Measurements from ENCODE around the gene MEF2C. TPM values are rescaled to one million over a fixed set of nuclear protein-coding genes. Genes with fewer than 3 reads are reported as not detected.

Gene MEF2C
- polyA plus RNA-seq, 1 donor: 14.4 TPM

DNA sequence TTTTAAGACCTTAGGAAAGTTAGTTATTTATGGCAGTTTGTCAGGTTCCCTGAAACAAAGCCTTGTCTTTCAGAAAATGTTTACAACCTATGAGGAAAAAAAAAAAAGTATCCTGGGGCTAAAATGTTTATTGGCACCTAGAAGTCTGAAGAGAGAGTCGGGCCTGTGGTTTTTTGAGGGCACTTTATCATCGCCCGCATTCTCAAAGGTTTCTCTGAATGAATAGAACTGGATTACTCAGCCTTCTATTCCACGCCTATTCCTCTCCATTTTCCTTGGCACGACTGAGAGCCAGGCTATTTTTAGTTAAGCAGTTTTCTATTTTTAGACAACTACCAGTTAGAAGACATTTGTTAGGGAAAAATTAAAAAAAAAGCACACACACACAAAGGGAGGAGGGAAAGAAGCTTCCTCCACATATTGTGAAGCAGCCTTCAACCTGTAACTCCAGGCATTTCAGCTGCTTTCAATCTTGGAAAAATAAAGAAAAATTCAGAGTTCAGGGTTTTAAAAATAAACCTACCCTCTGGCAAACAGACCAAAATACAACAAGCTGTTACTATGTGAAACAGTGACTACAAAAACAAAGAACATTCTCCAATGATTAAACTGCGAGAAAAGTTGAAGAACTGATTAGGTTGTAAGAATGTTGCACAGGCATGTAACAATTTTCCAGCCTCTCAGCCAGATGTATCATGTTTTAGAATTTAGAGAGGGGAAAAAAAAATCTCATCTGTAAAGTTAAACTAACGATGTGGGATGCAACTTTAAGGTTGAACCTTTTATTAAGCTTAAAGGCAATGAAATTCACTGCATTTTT, 97.0 kb downstream of the MEF2C start:
- no peak overlapping the region for H3K4me3 ChIP-seq (ENCODE audit: low read length)
- H3K4me1 ChIP-seq (ENCODE audit: control insufficient read depth, insufficient read depth, low read length): peaks cover 8% of the 10 kb centered on the region
- H3K27ac ChIP-seq (ENCODE audit: low read length): peak overlapping the region; percentile 54
- H3K36me3 ChIP-seq (ENCODE audit: control insufficient read depth, insufficient read depth, low read length): no peaks in the 10 kb centered on the region
- H3K27me3 ChIP-seq (ENCODE audit: control insufficient read depth, insufficient read depth, low read length): no peaks in the 10 kb centered on the region
- DNase-seq: peak; percentile 38 to 45
- 80% methylated on average over 1 of the region's 7 CpGs for WGBS (ENCODE audit: insufficient coverage, low lambda C conversion rate)
- no peaks in the 10 kb centered on the region for H3K9me3 ChIP-seq (ENCODE audit: control insufficient read depth, low read depth, low read length)

GRCh38 chr5:88782571-88782970, 100.4 kb downstream of the MEF2C start:
- 100% methylated on average over 3 of the region's 4 CpGs for WGBS (ENCODE audit: insufficient coverage, low lambda C conversion rate)
- Histone ChIP-seq H3K4me3 (ENCODE audit: low read length) (no peak overlapping the region), H3K9me3 (ENCODE audit: control insufficient read depth, low read depth, low read length) (no peaks in the 10 kb centered on the region), H3K4me1 (ENCODE audit: control insufficient read depth, insufficient read depth, low read length) (peaks cover 8% of the 10 kb centered on the region), H3K27ac (ENCODE audit: low read length) (no peak overlapping the region), H3K36me3 (ENCODE audit: control insufficient read depth, insufficient read depth, low read length) (no peaks in the 10 kb centered on the region), H3K27me3 (ENCODE audit: control insufficient read depth, insufficient read depth, low read length) (no peaks in the 10 kb centered on the region)
- no peak for DNase-seq

- Histone ChIP-seq H3K9me3 (ENCODE audit: control insufficient read depth, low read depth, low read length) (no peaks in the 10 kb centered on the region), H3K4me1 (ENCODE audit: control insufficient read depth, insufficient read depth, low read length) (peaks cover 4% of the 10 kb centered on the region), H3K4me3 (ENCODE audit: low read length) (no peak overlapping the region), H3K36me3 (ENCODE audit: control insufficient read depth, insufficient read depth, low read length) (no peaks in the 10 kb centered on the region), H3K27me3 (ENCODE audit: control insufficient read depth, insufficient read depth, low read length) (no peaks in the 10 kb centered on the region), H3K27ac (ENCODE audit: low read length) (no peak overlapping the region)
- no peak for DNase-seq
- WGBS (ENCODE audit: insufficient coverage, low lambda C conversion rate): 83% methylated on average over 1 of the region's 1 CpG
These were observed 102.2 kb downstream of the MEF2C start for GRCh38 chr5:88780736-88781135.

GRCh38 chr5:88778736-88779135, 104.2 kb downstream of the MEF2C start:
- Histone ChIP-seq H3K9me3 (ENCODE audit: control insufficient read depth, low read depth, low read length) (no peaks in the 10 kb centered on the region), H3K27me3 (ENCODE audit: control insufficient read depth, insufficient read depth, low read length) (no peaks in the 10 kb centered on the region), H3K4me1 (ENCODE audit: control insufficient read depth, insufficient read depth, low read length) (no peaks in the 10 kb centered on the region), H3K36me3 (ENCODE audit: control insufficient read depth, insufficient read depth, low read length) (no peaks in the 10 kb centered on the region), H3K4me3 (ENCODE audit: low read length) (no peak overlapping the region), H3K27ac (ENCODE audit: low read length) (no peak overlapping the region)
- 100% methylated on average over 1 of the region's 5 CpGs for WGBS (ENCODE audit: insufficient coverage, low lambda C conversion rate)
- DNase-seq: no peak

GRCh38 chr5:88776692-88777091, 106.3 kb downstream of the MEF2C start:
- no peaks in the 10 kb centered on the region for H3K4me1 ChIP-seq (ENCODE audit: control insufficient read depth, insufficient read depth, low read length)
- H3K27ac ChIP-seq (ENCODE audit: low read length): no peak overlapping the region
- H3K4me3 ChIP-seq (ENCODE audit: low read length): no peak overlapping the region
- no peaks in the 10 kb centered on the region for H3K27me3 ChIP-seq (ENCODE audit: control insufficient read depth, insufficient read depth, low read length)
- DNase-seq: peak; percentile 38 to 47
- WGBS (ENCODE audit: insufficient coverage, low lambda C conversion rate): 22% methylated on average over 1 of the region's 4 CpGs
- no peaks in the 10 kb centered on the region for H3K36me3 ChIP-seq (ENCODE audit: control insufficient read depth, insufficient read depth, low read length)
- no peaks in the 10 kb centered on the region for H3K9me3 ChIP-seq (ENCODE audit: control insufficient read depth, low read depth, low read length)

DNA sequence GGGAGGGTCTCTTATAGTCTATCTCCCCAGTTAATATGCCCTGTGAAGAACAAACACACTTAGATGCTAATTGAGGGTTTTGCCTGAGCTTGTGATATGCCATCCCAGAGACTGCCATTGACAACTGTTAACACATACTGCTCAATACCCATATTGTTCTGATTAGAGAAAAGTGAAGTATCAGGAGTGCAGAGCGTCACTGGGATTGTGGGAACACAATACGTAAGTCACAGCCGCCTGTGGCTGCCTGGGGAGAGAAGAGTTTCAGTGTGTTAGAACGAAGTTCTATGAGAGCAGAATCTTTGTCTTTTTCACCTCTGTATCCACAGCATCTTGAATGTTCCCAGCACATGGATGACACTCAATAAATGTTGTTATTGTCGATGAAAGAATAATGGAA, 110.2 kb downstream of the MEF2C start:
- WGBS (ENCODE audit: insufficient coverage, low lambda C conversion rate): no CpG with 5 or more reads among the region's 5 CpGs
- Histone ChIP-seq H3K36me3 (ENCODE audit: control insufficient read depth, insufficient read depth, low read length) (no peaks in the 10 kb centered on the region), H3K4me3 (ENCODE audit: low read length) (no peak overlapping the region), H3K9me3 (ENCODE audit: control insufficient read depth, low read depth, low read length) (no peaks in the 10 kb centered on the region), H3K4me1 (ENCODE audit: control insufficient read depth, insufficient read depth, low read length) (no peaks in the 10 kb centered on the region), H3K27me3 (ENCODE audit: control insufficient read depth, insufficient read depth, low read length) (no peaks in the 10 kb centered on the region), H3K27ac (ENCODE audit: low read length) (no peak overlapping the region)
- no peak for DNase-seq

- Histone ChIP-seq H3K4me3 (ENCODE audit: low read length) (no peak overlapping the region), H3K27ac (ENCODE audit: low read length) (no peak overlapping the region), H3K4me1 (ENCODE audit: control insufficient read depth, insufficient read depth, low read length) (no peaks in the 10 kb centered on the region), H3K36me3 (ENCODE audit: control insufficient read depth, insufficient read depth, low read length) (no peaks in the 10 kb centered on the region), H3K9me3 (ENCODE audit: control insufficient read depth, low read depth, low read length) (no peaks in the 10 kb centered on the region), H3K27me3 (ENCODE audit: control insufficient read depth, insufficient read depth, low read length) (no peaks in the 10 kb centered on the region)
- WGBS (ENCODE audit: insufficient coverage, low lambda C conversion rate): no CpG with 5 or more reads among the region's 3 CpGs
- DNase-seq: no peak
These were observed 110.9 kb downstream of the MEF2C start for GRCh38 chr5:88772047-88772446.

DNA sequence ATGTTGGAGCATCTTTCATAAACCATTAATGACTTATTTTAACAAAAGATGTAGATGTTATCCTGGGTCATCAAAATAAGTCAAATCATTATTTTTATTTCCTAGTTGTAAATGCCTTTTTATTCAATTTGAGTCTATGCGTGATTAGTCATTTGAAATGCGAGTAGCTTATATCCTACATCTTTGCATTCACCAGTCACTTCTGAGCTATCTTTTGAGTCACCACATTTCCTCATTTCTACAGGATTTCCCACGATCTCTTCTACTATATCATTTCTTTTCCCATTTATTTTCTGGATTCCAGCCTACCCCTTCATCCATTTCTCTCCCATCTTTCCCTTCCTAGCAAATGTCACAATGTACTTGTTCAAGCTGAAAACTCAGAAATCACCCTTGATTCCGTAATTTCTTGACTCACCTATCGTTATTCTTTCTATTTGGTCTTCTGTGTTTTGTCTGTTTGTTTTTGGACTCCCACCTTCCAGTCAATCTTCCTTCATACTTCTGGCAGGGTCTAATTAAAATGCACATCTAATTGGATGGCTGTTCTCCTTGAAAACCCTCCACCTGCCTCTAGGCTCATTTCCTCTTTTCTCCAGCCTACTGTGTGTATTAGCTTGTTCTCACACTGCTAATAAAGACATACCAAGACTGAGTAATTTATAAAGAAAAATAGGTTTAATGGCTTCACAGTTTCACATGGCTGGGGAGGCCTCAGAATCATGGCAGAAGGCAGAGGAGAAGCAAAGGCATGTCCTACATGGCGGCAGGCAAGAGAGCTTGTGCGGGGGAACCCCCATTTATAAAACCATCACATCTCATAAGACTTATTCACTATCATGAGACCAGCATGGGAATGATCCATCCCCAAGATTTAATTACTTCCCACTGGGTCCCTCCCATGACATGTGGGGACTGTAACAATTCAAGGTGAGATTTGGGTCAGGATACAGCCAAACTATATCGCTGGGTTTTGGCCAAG, 112.4 kb downstream of the MEF2C start:
- WGBS (ENCODE audit: insufficient coverage, low lambda C conversion rate): 97% methylated on average over 6 of the region's 8 CpGs
- Histone ChIP-seq H3K36me3 (ENCODE audit: control insufficient read depth, insufficient read depth, low read length) (no peaks in the 10 kb centered on the region), H3K4me3 (ENCODE audit: low read length) (no peak overlapping the region), H3K27me3 (ENCODE audit: control insufficient read depth, insufficient read depth, low read length) (no peaks in the 10 kb centered on the region), H3K27ac (ENCODE audit: low read length) (no peak overlapping the region), H3K4me1 (ENCODE audit: control insufficient read depth, insufficient read depth, low read length) (no peaks in the 10 kb centered on the region), H3K9me3 (ENCODE audit: control insufficient read depth, low read depth, low read length) (no peaks in the 10 kb centered on the region)
- DNase-seq: no peak

- WGBS (ENCODE audit: insufficient coverage, low lambda C conversion rate): no CpG with 5 or more reads among the region's 3 CpGs
- H3K4me1 ChIP-seq (ENCODE audit: control insufficient read depth, insufficient read depth, low read length): no peaks in the 10 kb centered on the region
- DNase-seq: no peak
These were observed 113.8 kb downstream of the MEF2C start for GRCh38 chr5:88769165-88769564.

GRCh38 chr5:88768411-88768810, 114.6 kb downstream of the MEF2C start:
- no peaks in the 10 kb centered on the region for H3K4me1 ChIP-seq (ENCODE audit: control insufficient read depth, insufficient read depth, low read length)
- H3K36me3 ChIP-seq (ENCODE audit: control insufficient read depth, insufficient read depth, low read length): no peaks in the 10 kb centered on the region
- no peak for DNase-seq
- H3K27ac ChIP-seq (ENCODE audit: low read length): no peak overlapping the region
- H3K4me3 ChIP-seq (ENCODE audit: low read length): no peak overlapping the region
- no peaks in the 10 kb centered on the region for H3K9me3 ChIP-seq (ENCODE audit: control insufficient read depth, low read depth, low read length)
- WGBS (ENCODE audit: insufficient coverage, low lambda C conversion rate): no CpG with 5 or more reads among the region's 3 CpGs
- no peaks in the 10 kb centered on the region for H3K27me3 ChIP-seq (ENCODE audit: control insufficient read depth, insufficient read depth, low read length)

More at GRCh38 chr5:88769165-88769564, 113.8 kb downstream of the MEF2C start:
- H3K9me3 ChIP-seq (ENCODE audit: control insufficient read depth, low read depth, low read length): no peaks in the 10 kb centered on the region
- no peak overlapping the region for H3K4me3 ChIP-seq (ENCODE audit: low read length)
- H3K36me3 ChIP-seq (ENCODE audit: control insufficient read depth, insufficient read depth, low read length): no peaks in the 10 kb centered on the region
- H3K27me3 ChIP-seq (ENCODE audit: control insufficient read depth, insufficient read depth, low read length): no peaks in the 10 kb centered on the region
- H3K27ac ChIP-seq (ENCODE audit: low read length): no peak overlapping the region

All from large intestine (tissue), 3 donors.